ENCODE measurements around the gene NANOGP8.

Gene NANOGP8

DNA sequence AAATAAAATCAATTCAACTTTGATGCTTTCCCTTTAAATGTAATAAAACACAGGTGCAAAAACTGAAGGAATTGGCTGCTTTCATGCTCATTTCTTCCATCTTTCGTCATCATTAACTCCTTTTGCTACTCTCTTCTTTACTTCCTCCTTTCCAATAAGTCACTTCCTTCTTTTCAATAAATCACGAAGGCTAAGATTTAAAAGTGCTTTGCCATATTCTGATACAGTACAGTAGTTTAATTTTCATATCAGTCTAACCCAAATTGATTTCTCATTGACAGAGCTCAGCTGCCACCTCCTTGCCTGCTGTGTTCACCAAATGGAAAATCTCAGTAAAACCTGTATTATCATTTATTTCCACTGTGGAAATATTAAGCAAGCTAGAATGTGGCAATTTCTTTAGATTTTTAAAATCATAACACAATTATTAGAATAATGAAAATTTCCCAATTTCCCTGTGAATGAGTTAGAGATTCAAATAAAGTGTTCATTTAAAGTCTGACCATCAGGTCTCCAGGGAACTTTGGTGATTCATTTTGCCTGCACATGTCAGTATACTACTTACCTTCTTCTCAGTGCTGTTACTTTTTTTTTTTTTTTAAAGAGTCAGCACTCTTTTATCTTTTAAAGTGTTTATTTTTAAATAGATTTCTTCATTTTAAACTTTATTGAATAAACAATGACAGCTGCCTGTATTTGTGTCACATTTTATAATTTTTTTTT is 41.6 kb downstream of the NANOGP8 start:
- TF ChIP-seq, protein P1, sequence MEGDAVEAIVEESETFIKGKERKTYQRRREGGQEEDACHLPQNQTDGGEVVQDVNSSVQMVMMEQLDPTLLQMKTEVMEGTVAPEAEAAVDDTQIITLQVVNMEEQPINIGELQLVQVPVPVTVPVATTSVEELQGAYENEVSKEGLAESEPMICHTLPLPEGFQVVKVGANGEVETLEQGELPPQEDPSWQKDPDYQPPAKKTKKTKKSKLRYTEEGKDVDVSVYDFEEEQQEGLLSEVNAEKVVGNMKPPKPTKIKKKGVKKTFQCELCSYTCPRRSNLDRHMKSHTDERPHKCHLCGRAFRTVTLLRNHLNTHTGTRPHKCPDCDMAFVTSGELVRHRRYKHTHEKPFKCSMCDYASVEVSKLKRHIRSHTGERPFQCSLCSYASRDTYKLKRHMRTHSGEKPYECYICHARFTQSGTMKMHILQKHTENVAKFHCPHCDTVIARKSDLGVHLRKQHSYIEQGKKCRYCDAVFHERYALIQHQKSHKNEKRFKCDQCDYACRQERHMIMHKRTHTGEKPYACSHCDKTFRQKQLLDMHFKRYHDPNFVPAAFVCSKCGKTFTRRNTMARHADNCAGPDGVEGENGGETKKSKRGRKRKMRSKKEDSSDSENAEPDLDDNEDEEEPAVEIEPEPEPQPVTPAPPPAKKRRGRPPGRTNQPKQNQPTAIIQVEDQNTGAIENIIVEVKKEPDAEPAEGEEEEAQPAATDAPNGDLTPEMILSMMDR (IDR thresholded peaks at IDR 0.05; ENCODE audit: low read depth, low read length, missing control alignments): no peak
- DNase-seq (ENCODE audit: extremely low read depth, low read depth): no peak
- H3K4me3 ChIP-seq (replicated peaks; ENCODE audit: low read depth, low read length): no peak overlapping the region

DNA sequence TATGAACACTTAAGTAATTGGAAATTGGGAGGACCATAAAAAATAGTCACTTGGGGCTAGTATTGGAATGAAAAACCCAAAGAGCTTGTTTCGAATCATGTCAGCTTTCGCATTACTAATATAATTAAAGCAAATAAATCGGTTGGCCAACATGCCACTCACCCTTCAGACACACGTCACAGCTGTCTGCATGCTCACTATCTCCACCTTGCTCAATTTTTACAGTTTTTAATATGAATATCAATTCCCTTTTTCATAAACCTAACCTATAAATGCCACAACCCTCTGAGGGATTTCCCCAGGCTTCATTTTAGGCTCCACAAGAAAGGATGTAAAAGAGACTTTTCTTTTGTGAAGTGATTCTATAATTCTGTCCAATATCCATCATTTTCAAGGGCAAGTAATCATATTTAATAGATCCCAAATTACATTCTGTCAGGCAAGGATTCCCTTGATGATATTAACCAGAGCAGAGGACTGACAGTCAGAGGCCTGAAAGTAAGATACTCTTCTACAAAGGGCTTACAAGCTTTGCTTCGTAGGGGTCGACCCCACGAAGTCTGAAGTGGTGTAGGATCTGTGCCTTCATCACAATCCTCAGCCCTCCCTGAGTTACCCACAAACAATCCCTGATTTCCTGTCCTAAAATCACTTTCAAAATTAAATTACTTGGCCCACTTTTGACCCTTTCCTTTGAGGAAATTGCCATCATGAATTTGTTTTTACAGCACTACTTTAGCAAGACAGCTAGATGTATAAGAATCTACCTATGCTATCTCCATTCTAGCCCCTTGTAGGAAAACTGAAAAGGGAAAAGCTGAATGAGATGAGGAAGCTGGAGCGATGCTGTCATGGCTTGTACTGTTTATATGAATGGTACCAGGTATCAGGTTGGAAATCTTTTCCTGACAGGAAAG is 44.5 kb downstream of the NANOGP8 start:
- no peak for DNase-seq (ENCODE audit: extremely low read depth, low read depth)
- TF ChIP-seq, protein P1 (IDR thresholded peaks at IDR 0.05; ENCODE audit: low read depth, low read length, missing control alignments): no peak
- H3K4me3 ChIP-seq (replicated peaks; ENCODE audit: low read depth, low read length): no peak overlapping the region

DNA sequence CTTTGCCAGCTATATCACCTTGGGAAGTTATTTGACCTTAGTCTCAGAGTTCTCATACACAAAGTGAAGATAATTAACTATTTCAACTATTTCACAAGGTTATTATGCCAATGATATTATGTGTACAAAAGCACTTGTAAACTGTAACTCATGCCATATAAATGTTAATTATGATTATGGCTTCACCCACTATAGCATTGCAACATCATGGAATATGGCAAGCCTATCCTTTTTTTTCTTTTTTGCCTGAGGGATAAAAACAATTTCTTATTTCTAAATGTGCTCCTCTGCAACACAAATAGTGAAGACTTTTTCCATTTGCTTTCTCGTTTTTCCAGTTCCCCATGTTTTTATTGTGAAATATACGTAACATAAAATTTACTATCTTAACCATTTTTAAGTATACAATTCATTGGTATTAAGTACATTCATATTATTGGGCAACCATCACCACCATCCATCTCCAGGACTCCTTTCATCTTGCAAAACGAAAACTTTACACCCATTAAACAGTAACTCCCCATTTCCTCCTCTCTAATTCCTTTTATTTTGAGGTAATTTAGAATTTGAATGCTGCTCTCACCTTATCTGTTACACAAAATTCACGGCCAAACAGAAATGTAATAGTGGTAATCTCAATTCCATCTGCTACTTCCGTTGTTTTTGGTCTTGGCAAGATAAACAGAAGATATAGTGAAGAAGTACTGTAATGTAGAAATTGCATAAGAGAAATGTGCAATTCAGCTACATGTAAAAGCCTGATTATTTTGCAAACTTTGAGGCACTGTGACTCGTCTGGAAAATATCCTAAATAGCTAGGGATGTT is 46.3 kb downstream of the NANOGP8 start:
- TF ChIP-seq, protein P1 (IDR thresholded peaks at IDR 0.05; ENCODE audit: low read depth, low read length, missing control alignments): no peak

More for the DNA sequence above, 46.3 kb downstream of the NANOGP8 start:
- DNase-seq (ENCODE audit: extremely low read depth, low read depth): no peak
- H3K4me3 ChIP-seq (replicated peaks; ENCODE audit: low read depth, low read length): no peak overlapping the region

All from HFF-Myc (cell line).